Right lobe of liver (tissue), 6 donors: Measurements from ENCODE around the gene RIC1. TPM values are rescaled to one million over a fixed set of nuclear protein-coding genes. Genes with fewer than 3 reads are reported as not detected.
A peak's percentile ranks its signal among the peaks of the same experiment; 100 is the strongest.

Experiments
- ATAC-seq, 4 donors: fragments of 200-7000 bp; cut with Tn5 transposase; one replicate each; pipeline ENCODE4 v1.9.1; 2020; ENCODE audit warnings: mild to moderate bottlenecking in 4 of 4, moderate library complexity in 4 of 4
- DNase-seq, 3 donors: peaks; one replicate each; pipeline ENCODE4 v3.0.0-alpha.2; 2020
- H3K27ac ChIP-seq, 3 donors: fragments of 200-600 bp; one replicate each; pipeline ENCODE4 v1.8.0; 2022
- H3K27me3 ChIP-seq, 2 donors: fragments of 200-600 bp; one replicate each; pipeline ENCODE4 v1.8.0; 2022
- H3K36me3 ChIP-seq, 4 donors: fragments of 200-600 bp; sonication (generic) in 1 of 4; one replicate each; pipeline versions ENCODE4 v1.5.1 to v1.8.0; 2017 to 2022; ENCODE audit warnings: control low read depth in 1 of 4
- H3K4me1 ChIP-seq, 4 donors: fragments of 200-600 bp; sonication (generic) in 1 of 4; one replicate each; pipeline versions ENCODE4 v1.5.1 to v1.8.0; 2017 to 2022; ENCODE audit warnings: control low read depth in 1 of 4
- H3K4me3 ChIP-seq, 3 donors: fragments of 200-600 bp; one replicate each; pipeline ENCODE4 v1.8.0; 2022
- H3K9me3 ChIP-seq, 4 donors: fragments of 200-600 bp; sonication (generic) in 1 of 4; one replicate each; pipeline versions ENCODE4 v1.5.1 to v1.8.0; 2017 to 2022; ENCODE audit warnings: control low read depth in 1 of 4
- POLR2A ChIP-seq: fragments of 450-650 bp; IDR thresholded peaks from one replicate; pipeline ENCODE4 v1.6.1; 2017; ENCODE audit warnings: antibody characterized with exemption, mild to moderate bottlenecking
- WGBS: methylation state at CpG from one replicate; pipeline ENCODE4 v1.1.6; 2018; ENCODE audit warnings: low coverage, low lambda C conversion rate; ENCODE audit not compliant: insufficient coverage; ENCODE audit errors: missing lambda C conversion rate; 5-methylcytosine and 5-hydroxymethylcytosine counted together
- intact Hi-C, 2 donors: fragments of 100-400 bp; cut with DNase I; formaldehyde crosslinking; loops; one replicate each; pipeline versions ENCODE4 v1.11.2 to v1.14.1; 2022
- total RNA-seq, 6 experiments: library from RNA; depleted of rRNA in 2 of 6; stranded (reverse); fragments of >200 nt in 2 of 6; fragmentation: NEBNext Ultra II Directional in 3 of 6; extraction: Animal tissue kit (Norgen Biotek cat#: 25700) in 3 of 6; gene quantifications; one replicate each; pipeline versions ENCODE4 v1.1.0 to v1.2.4, GENCODE V29; 2016 to 2023
- TF ChIP-seq, protein P1 (sequence below), 4 donors: fragments of 200-600 bp in 3 of 4; fragments of 450-650 bp in 1 of 4; IDR thresholded peaks; one replicate each; pipeline versions ENCODE4 v1.5.1 to v1.8.0; 2016 to 2022; ENCODE audit warnings: antibody characterized with exemption in 4 of 4, mild to moderate bottlenecking in 2 of 4
- donor health status: DM: no; HTN: yes; CAD: no.
- donor health status: DM: no; HTN: no; CAD: no.
- donor health status: DM: no; HTN: no; CAD: no.
- donor health status: DM: no; HTN: yes; CAD: no.
- donor health status: DM: no; HTN: yes; CAD: no.

RIC1 gene
- total RNA-seq, 6 experiments from 2014 or later: 9.7 to 18.4 (median 10.5) TPM

DNA sequence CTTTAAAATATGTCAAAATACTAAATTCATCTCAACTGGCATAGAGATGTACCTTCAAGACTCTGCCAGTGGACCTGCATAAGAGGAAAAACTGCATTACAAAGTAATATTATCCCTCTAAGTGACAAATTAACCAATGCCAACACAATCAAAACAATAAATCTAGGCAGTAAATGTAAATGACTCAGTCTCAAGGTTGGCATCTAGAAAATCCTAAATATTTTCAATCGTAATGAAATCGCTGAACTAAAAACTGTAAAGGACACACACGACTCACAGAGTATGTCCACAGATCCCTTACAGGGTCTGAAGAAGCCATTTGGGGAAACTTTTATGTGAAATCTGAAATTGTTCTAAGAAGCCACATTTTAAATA lies 172.8 kb downstream of the RIC1 start:
- WGBS: 89% methylated on average over 3 of the region's 3 CpGs
- Histone ChIP-seq H3K9me3 (no peaks in the 10 kb centered on the region), H3K4me1 (peaks cover 0 to 3% (median 0%) of the 10 kb centered on the region in 4 donors), H3K4me3 (no peak overlapping the region), H3K36me3 (peaks cover 0 to 2% (median 0%) of the 10 kb centered on the region in 4 donors), H3K27ac (no peak overlapping the region), H3K27me3 (no peaks in the 10 kb centered on the region)
- no peak for ATAC-seq
- no peak for TF ChIP-seq POLR2A
- TF ChIP-seq, protein P1, sequence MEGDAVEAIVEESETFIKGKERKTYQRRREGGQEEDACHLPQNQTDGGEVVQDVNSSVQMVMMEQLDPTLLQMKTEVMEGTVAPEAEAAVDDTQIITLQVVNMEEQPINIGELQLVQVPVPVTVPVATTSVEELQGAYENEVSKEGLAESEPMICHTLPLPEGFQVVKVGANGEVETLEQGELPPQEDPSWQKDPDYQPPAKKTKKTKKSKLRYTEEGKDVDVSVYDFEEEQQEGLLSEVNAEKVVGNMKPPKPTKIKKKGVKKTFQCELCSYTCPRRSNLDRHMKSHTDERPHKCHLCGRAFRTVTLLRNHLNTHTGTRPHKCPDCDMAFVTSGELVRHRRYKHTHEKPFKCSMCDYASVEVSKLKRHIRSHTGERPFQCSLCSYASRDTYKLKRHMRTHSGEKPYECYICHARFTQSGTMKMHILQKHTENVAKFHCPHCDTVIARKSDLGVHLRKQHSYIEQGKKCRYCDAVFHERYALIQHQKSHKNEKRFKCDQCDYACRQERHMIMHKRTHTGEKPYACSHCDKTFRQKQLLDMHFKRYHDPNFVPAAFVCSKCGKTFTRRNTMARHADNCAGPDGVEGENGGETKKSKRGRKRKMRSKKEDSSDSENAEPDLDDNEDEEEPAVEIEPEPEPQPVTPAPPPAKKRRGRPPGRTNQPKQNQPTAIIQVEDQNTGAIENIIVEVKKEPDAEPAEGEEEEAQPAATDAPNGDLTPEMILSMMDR (IDR thresholded peaks at IDR 0.05): no peak
- intact Hi-C loops: no loop called here
- DNase-seq: no peak

GRCh38 chr9:5805478-5805877 lies 176.6 kb downstream of the RIC1 start:
- WGBS: 83% methylated on average over 2 of the region's 3 CpGs
- Histone ChIP-seq H3K4me3 (no peak overlapping the region), H3K36me3 (peaks cover 0 to 11% (median 5%) of the 10 kb centered on the region in 4 donors)

GRCh38 chr9:5811751-5812150 lies 182.8 kb downstream of the RIC1 start:
- peaks cover 0 to 26% (median 5%) of the 10 kb centered on the region in 4 donors for H3K36me3 ChIP-seq
- H3K4me1 ChIP-seq: no peaks in the 10 kb centered on the region
- no peak overlapping the region for H3K4me3 ChIP-seq
- H3K27ac ChIP-seq: no peak overlapping the region
- TF ChIP-seq, protein P1 (IDR thresholded peaks at IDR 0.05): no peak
- TF ChIP-seq POLR2A: no peak
- no peak for DNase-seq
- H3K27me3 ChIP-seq: no peaks in the 10 kb centered on the region
- intact Hi-C loops: no loop called here
- H3K9me3 ChIP-seq: no peaks in the 10 kb centered on the region
- 100% methylated on average over 1 of the region's 1 CpG for WGBS
- no peak for ATAC-seq

More at GRCh38 chr9:5805478-5805877, 176.6 kb downstream of the RIC1 start:
- H3K27me3 ChIP-seq: no peaks in the 10 kb centered on the region
- DNase-seq: no peak
- no peak for ATAC-seq
- no peak for TF ChIP-seq POLR2A
- TF ChIP-seq, protein P1 (IDR thresholded peaks at IDR 0.05): no peak
- H3K4me1 ChIP-seq: no peaks in the 10 kb centered on the region
- intact Hi-C loops: no loop called here
- no peak overlapping the region for H3K27ac ChIP-seq
- H3K9me3 ChIP-seq: no peaks in the 10 kb centered on the region

- DNase-seq: no peak
- ATAC-seq: no peak
- H3K36me3 ChIP-seq: peaks cover 0 to 30% (median 5%) of the 10 kb centered on the region in 4 donors
- no peak overlapping the region for H3K27ac ChIP-seq
- intact Hi-C loops: no loop called here
- H3K4me3 ChIP-seq: no peak overlapping the region
- WGBS: 93% methylated on average over 3 of the region's 3 CpGs
- H3K4me1 ChIP-seq: no peaks in the 10 kb centered on the region
- TF ChIP-seq, protein P1 (IDR thresholded peaks at IDR 0.05): no peak
- H3K27me3 ChIP-seq: no peaks in the 10 kb centered on the region
- H3K9me3 ChIP-seq: no peaks in the 10 kb centered on the region
Observed at GRCh38 chr9:5813824-5814223, 184.9 kb downstream of the RIC1 start.

GRCh38 chr9:5815461-5815860 lies 186.6 kb downstream of the RIC1 start:
- intact Hi-C loops: no loop called here
- H3K4me1 ChIP-seq: no peaks in the 10 kb centered on the region
- 27% methylated on average over 1 of the region's 1 CpG for whole genome bisulfite sequencing
- peaks cover 0 to 21% (median 0%) of the 10 kb centered on the region in 4 donors for H3K36me3 ChIP-seq
- H3K4me3 ChIP-seq: no peak overlapping the region
- DNase-seq (no peak), ATAC-seq (peak in 1 of 4 donors; percentile 53)
- no peaks in the 10 kb centered on the region for H3K9me3 ChIP-seq
- TF ChIP-seq POLR2A: no peak
- TF ChIP-seq, protein P1 (IDR thresholded peaks at IDR 0.05): no peak
- no peak overlapping the region for H3K27ac ChIP-seq
- no peaks in the 10 kb centered on the region for H3K27me3 ChIP-seq
